Mammary epithelial cell (primary cell): ENCODE measurements around the gene CFAP61.

Experiments
- EZH2 ChIP-seq: IDR thresholded peaks from 2 replicates; pipeline ENCODE4 v1.6.1; 2012; ENCODE audit warnings: low read length, inconsistent platforms, borderline replicate concordance
- TF ChIP-seq, protein P1 (sequence below), 2 donors: IDR thresholded peaks in 1 of 2; conservative IDR thresholded peaks in 1 of 2; 2 replicates each; pipeline ENCODE4 v1.5.1; 2011 to 2012; ENCODE audit warnings: inconsistent platforms in 2 of 2, low read length in 2 of 2, mild to moderate bottlenecking in 2 of 2, control low read depth in 1 of 2, low read depth in 1 of 2; ENCODE audit not compliant: insufficient read depth in 1 of 2; ENCODE audit errors: extremely low read depth in 1 of 2

DNA sequence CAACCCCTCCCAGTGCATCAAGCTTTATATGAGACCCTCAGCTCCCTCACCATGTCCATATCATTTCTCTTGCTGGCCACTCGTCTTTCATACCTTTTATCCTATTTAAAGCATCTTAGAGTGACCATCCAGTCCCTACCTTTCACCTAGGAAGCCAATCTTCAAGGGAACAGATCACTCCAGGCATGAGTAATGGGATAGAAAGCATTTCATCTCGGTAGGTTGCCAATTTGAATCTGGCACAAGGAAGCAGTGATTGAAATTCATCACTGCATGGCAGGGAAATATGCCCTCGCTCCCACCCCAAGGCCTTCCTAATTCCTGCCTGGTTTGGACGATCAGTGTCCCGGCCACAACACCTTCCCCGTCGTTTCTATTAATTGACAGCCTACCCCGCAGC, 150.4 kb downstream of the CFAP61 start:
- no peak for TF ChIP-seq EZH2
- TF ChIP-seq, protein P1, sequence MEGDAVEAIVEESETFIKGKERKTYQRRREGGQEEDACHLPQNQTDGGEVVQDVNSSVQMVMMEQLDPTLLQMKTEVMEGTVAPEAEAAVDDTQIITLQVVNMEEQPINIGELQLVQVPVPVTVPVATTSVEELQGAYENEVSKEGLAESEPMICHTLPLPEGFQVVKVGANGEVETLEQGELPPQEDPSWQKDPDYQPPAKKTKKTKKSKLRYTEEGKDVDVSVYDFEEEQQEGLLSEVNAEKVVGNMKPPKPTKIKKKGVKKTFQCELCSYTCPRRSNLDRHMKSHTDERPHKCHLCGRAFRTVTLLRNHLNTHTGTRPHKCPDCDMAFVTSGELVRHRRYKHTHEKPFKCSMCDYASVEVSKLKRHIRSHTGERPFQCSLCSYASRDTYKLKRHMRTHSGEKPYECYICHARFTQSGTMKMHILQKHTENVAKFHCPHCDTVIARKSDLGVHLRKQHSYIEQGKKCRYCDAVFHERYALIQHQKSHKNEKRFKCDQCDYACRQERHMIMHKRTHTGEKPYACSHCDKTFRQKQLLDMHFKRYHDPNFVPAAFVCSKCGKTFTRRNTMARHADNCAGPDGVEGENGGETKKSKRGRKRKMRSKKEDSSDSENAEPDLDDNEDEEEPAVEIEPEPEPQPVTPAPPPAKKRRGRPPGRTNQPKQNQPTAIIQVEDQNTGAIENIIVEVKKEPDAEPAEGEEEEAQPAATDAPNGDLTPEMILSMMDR (conservative IDR thresholded peaks at IDR 0.05 in 1 of 2, IDR thresholded peaks at IDR 0.05 in 1 of 2; ENCODE audit: extremely low read depth in 1 of 2, insufficient read depth in 1 of 2, low read depth in 1 of 2, low read length in 2 of 2), result no peak
